SH-SY5Y (cell line): Measurements from ENCODE around the gene TMEM127.

ENCODE experiments used
- GATA2 ChIP-seq: IDR thresholded peaks from 2 replicates; pipeline ENCODE4 v1.6.1; 2011; ENCODE audit warnings: mild to moderate bottlenecking, low read depth, low read length
- GATA3 ChIP-seq: IDR thresholded peaks from 2 replicates; pipeline ENCODE4 v1.6.1; 2011; ENCODE audit warnings: low read depth, mild to moderate bottlenecking, low read length, moderate library complexity

DNA sequence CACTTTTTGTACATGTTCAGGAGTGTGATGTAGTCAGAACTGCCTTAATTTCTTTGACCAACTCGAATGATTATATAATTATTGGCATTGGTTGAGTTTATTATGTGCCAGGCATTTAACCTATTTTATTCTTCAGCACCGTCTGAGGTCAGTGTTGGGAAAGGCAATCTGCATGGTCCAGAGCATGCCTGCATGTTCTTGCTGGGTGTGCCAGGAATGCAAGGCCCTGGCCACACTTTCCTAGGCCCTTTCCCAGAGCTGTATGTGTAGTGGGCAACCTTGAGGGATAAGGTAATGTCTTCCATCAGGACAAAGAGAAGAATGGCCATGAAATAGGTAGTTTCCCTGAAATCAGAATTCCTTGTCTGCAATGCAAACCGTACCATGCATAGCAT is 49.2 kb upstream of the TMEM127 start:
- no peak for TF ChIP-seq GATA2
- TF ChIP-seq GATA3 = no peak
